ENCODE results near the gene LDLR.
"Not testable (repeated sequence)": the region's sequence is repeated elsewhere in the genome, so short reads cannot be mapped to it uniquely, and the experiment has no call there.

DNA sequence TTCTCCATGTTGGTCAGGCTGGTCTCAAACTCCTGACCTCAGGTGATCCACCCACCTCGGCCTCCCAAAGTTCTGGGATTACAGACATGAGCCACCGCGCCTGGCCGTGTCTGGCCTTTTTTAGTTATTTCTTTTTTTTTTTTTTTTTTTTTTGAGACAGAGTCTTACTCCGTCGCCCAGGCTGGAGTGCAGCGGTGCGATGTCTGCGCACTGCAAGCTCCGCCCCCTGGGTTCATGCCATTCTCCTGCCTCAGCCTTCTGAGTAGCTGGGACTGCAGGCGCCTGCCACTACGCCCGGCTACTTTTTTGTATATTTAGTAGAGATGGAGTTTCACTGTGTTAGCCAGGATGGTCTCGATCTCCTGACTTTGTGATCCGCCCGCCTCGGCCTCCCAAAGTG lies 32.7 kb downstream of the LDLR start:
- TF ChIP-seq EZH2 (IDR thresholded peaks at IDR 0.05; ENCODE audit: insufficient read depth, low read length); CTCF (IDR thresholded peaks at IDR 0.05; ENCODE audit: insufficient read depth, low read depth, low read length): not testable (repeated sequence)

Data from astrocyte (in vitro differentiated cells and primary cell).